MCF 10A (cell line): ENCODE measurements around the gene ZNF280A. TPM values are rescaled to one million over a fixed set of nuclear protein-coding genes. Genes with fewer than 3 reads are reported as not detected.
"Not testable (repeated sequence)": the region's sequence is repeated elsewhere in the genome, so short reads cannot be mapped to it uniquely, and the experiment has no call there.

ENCODE experiments used
- BruUV-seq: library from RNA; stranded (reverse); fragments of 400-500 nt; replicated peaks from 2 replicates; lab custom pipeline; 2021; lab: Mats Ljungman, UMichigan
- CTCF ChIA-PET: fragments of 300-600 bp; sonication (Branson Sonifier 250); formaldehyde crosslinking; extraction: SDS; loops from one replicate; lab custom pipeline; 2021; ENCODE audit warnings: antibody characterized with exemption, inconsistent platforms; lab: Yijun Ruan, JAX
- POLR2A ChIA-PET: fragments of 300-600, 350-650 bp; sonication (Branson Sonifier 250); formaldehyde crosslinking; extraction: SDS; loops from one replicate; lab custom pipeline; 2020; ENCODE audit warnings: antibody characterized with exemption, inconsistent platforms; lab: Yijun Ruan, JAX
- DNase-seq: peaks from one replicate; pipeline ENCODE4 v3.0.0-alpha.2; 2018; ENCODE audit not compliant: unreplicated experiment
- H3K27ac Mint-ChIP-seq: one replicate; pipeline ENCODE4 v1.8.0; 2022; ENCODE audit warnings: mild to moderate bottlenecking, low read depth, mixed read lengths; ENCODE audit not compliant: unreplicated experiment
- H3K27me3 Mint-ChIP-seq: one replicate; pipeline ENCODE4 v1.8.0; 2022; ENCODE audit warnings: mixed read lengths; ENCODE audit not compliant: insufficient read depth, unreplicated experiment
- H3K36me3 Mint-ChIP-seq: one replicate; pipeline ENCODE4 v1.8.0; 2022; ENCODE audit warnings: mild to moderate bottlenecking, moderate library complexity, mixed read lengths; ENCODE audit not compliant: insufficient read depth, unreplicated experiment
- H3K4me1 Mint-ChIP-seq: one replicate; pipeline ENCODE4 v1.8.0; 2022; ENCODE audit warnings: mixed read lengths; ENCODE audit not compliant: insufficient read depth, unreplicated experiment
- H3K4me3 Mint-ChIP-seq: one replicate; pipeline ENCODE4 v1.8.0; 2022; ENCODE audit warnings: mild to moderate bottlenecking, moderate library complexity, mixed read lengths; ENCODE audit not compliant: unreplicated experiment
- H3K9me3 Mint-ChIP-seq: one replicate; pipeline ENCODE4 v1.8.0; 2022; ENCODE audit warnings: mixed read lengths; ENCODE audit not compliant: unreplicated experiment
- CTCF ChIP-seq: fragments of 200-600 bp; IDR thresholded peaks from one replicate; pipeline ENCODE4 v1.8.0; 2022; ENCODE audit warnings: antibody characterized with exemption, mild to moderate bottlenecking; ENCODE audit not compliant: unreplicated experiment
- intact Hi-C: fragments of 100-400 bp; cut with micrococcal nuclease; formaldehyde crosslinking; loops from 2 replicates; pipeline ENCODE4 v1.14.1; 2022
- total RNA-seq: library from RNA; stranded (reverse); gene quantifications from 2 replicates; pipeline ENCODE4 v1.2.3, GENCODE V29; 2022

The ZNF280A gene
- total RNA-seq, 1 experiment from 2014 or later: not detected

- Mint-ChIP-seq H3K27ac (no peak overlapping the region), H3K36me3 (no peaks in the 10 kb centered on the region), H3K4me1 (no peaks in the 10 kb centered on the region), H3K27me3 (peaks cover 55% of the 10 kb centered on the region), H3K9me3 (peaks cover 12% of the 10 kb centered on the region), H3K4me3 (no peak overlapping the region)
- DNase-seq: no peak
- intact Hi-C loops: no loop called here
- CTCF ChIA-PET: interaction anchor here (0.9 kb wide), 1 partner anchor 191 kb away, joined by 3 read pairs; no protein-coding TSS in a partner anchor
- no peak for TF ChIP-seq CTCF
- BruUV-seq: no TSS peak
- POLR2A ChIA-PET: no interaction called here
Measured at GRCh38 chr22:22506736-22507135, 13.3 kb downstream of the ZNF280A start.

DNA sequence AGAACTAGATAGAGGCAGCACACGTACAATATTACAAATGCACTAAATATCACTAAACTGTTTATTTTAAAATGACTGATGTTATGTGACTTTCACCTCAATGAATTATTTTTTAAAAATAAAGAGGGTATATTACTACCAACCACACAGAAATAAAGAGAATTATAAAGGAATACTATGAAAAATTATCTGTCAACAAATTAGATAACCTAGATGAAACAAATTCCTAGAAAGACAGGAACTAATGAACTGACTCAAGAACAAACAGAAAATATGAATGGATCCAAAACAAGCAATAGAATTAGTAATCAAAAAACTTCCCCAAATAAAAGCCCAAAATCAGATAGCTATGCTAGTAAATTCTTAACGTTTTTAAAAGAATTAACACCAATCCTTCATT, 21.8 kb downstream of the ZNF280A start:
- Mint-ChIP-seq H3K4me1 (no peaks in the 10 kb centered on the region), H3K27ac (no peak overlapping the region), H3K9me3 (no peaks in the 10 kb centered on the region), H3K36me3 (no peaks in the 10 kb centered on the region), H3K27me3 (peaks cover 61% of the 10 kb centered on the region), H3K4me3 (no peak overlapping the region)
- intact Hi-C loops: no loop called here
- ChIA-PET CTCF (no interaction called here), POLR2A (no interaction called here)
- no TSS peak for BruUV-seq
- DNase-seq: no peak
- TF ChIP-seq CTCF: no peak

DNA sequence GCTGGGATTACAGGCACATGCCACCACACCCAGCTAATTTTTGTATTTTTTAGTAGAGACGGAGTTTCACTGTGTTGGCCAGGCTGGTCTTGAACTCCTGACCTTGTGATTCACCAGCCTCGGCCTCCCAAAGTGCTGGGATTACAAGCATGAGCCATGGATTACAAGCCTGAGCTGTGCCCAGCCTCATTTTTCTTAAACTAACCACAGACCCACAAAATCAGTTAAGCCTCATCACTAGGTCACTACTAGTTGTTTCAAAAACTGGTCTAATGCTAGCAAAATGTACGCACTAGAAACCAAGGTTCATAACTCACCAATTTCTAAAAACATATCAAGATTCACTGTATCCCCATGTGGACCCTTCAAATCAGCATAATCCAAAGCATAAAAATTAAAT, 28.5 kb downstream of the ZNF280A start:
- H3K36me3 Mint-ChIP-seq, intact Hi-C loops, BruUV-seq, DNase-seq, POLR2A ChIA-PET, H3K9me3 Mint-ChIP-seq, H3K4me3 Mint-ChIP-seq, H3K27ac Mint-ChIP-seq, H3K4me1 Mint-ChIP-seq: not testable (repeated sequence)
- peaks cover 81% of the 10 kb centered on the region for H3K27me3 Mint-ChIP-seq
- CTCF ChIA-PET: interaction anchor here (0.6 to 0.9 kb wide), 2 partner anchors 24 to 84 kb away, joined by 4 to 5 read pairs; no protein-coding TSS in a partner anchor

DNA sequence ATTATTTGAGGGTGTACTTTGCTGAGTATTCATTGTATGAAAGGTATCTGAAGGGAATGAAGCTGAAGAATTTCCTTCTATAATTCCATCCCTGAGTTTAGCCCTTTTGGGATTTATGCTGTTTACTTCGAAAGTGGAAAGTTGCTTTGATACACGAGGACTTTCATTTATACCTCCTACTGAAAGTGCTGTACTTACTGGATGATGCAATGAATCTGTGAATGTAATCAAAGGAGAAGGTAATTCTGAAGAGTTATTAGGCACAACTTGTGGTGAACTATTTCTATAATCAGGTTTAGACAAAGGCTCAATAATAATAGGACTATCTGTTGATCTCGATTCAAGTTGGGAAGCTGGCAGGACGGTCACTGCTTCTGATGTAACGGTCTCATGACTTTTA, 31.3 kb downstream of the ZNF280A start:
- intact Hi-C loops: no loop called here
- TF ChIP-seq CTCF: no peak
- DNase-seq: no peak
- BruUV-seq: no TSS peak
- POLR2A ChIA-PET: no interaction called here
- H3K4me1 Mint-ChIP-seq: no peaks in the 10 kb centered on the region
- H3K27ac Mint-ChIP-seq: no peak overlapping the region
- peaks cover 83% of the 10 kb centered on the region for H3K27me3 Mint-ChIP-seq
- H3K4me3 Mint-ChIP-seq: no peak overlapping the region
- no peaks in the 10 kb centered on the region for H3K9me3 Mint-ChIP-seq
- CTCF ChIA-PET: interaction anchor here (1.0 to 1.9 kb wide), 2 partner anchors 26 to 66 kb away, joined by 3 to 7 read pairs; no protein-coding TSS in a partner anchor
- H3K36me3 Mint-ChIP-seq: no peaks in the 10 kb centered on the region
